DOHH2 (cell line): Measurements from ENCODE around the gene TNFRSF12A.

Source experiments
- H3F3A ChIP-seq: fragments of 200-600 bp; sonication (generic), shearing (Covaris generic); 2 replicates; pipeline ENCODE4 v1.6.0; 2016; ENCODE audit warnings: antibody characterized with exemption, mild to moderate bottlenecking; ENCODE audit not compliant: control insufficient read depth, insufficient read depth
- H3K27ac ChIP-seq: fragments of 200-600 bp; sonication (generic); 2 replicates; pipeline ENCODE4 v1.5.1; 2014; ENCODE audit warnings: low read depth, mild to moderate bottlenecking, low read length, moderate library complexity
- H3K27me3 ChIP-seq: fragments of 200-600 bp; sonication (generic); 2 replicates; pipeline ENCODE4 v1.6.1; 2014; ENCODE audit warnings: mild to moderate bottlenecking, low read length, mixed read lengths; ENCODE audit not compliant: control insufficient read depth
- H3K36me3 ChIP-seq: fragments of 200-600 bp; sonication (generic); 2 replicates; pipeline ENCODE4 v1.6.1; 2014; ENCODE audit warnings: mild to moderate bottlenecking, low read length, moderate library complexity, mixed read lengths; ENCODE audit not compliant: control insufficient read depth
- H3K4me1 ChIP-seq: fragments of 200-600 bp; sonication (generic); 2 replicates; pipeline ENCODE4 v1.6.1; 2014; ENCODE audit warnings: mild to moderate bottlenecking, low read length, mixed read lengths; ENCODE audit not compliant: control insufficient read depth
- H3K4me2 ChIP-seq: fragments of 200-600 bp; sonication (generic); 2 replicates; pipeline ENCODE4 v1.6.0; 2014; ENCODE audit warnings: mild to moderate bottlenecking, low read length, moderate library complexity
- H3K4me3 ChIP-seq: fragments of 200-600 bp; sonication (generic); 2 replicates; pipeline ENCODE4 v1.5.1; 2014; ENCODE audit warnings: mild to moderate bottlenecking, low read length, mixed read lengths
- H3K79me2 ChIP-seq: fragments of 200-600 bp; sonication (generic); 2 replicates; pipeline ENCODE4 v1.6.1; 2014; ENCODE audit warnings: mild to moderate bottlenecking, low read length, mixed read lengths; ENCODE audit not compliant: control insufficient read depth
- H3K9me2 ChIP-seq: fragments of 200-600 bp; sonication (generic); replicated peaks from 2 replicates; pipeline ENCODE4 v1.6.1; 2014; ENCODE audit warnings: mild to moderate bottlenecking, low read length, mixed read lengths; ENCODE audit not compliant: control insufficient read depth
- H3K9me3 ChIP-seq: fragments of 200-600 bp; sonication (generic); 2 replicates; pipeline ENCODE4 v1.6.1; 2014; ENCODE audit warnings: antibody characterized with exemption, low read length, mixed read lengths; ENCODE audit not compliant: control insufficient read depth, insufficient read depth
- H4K20me1 ChIP-seq: fragments of 200-600 bp; sonication (generic); 2 replicates; pipeline ENCODE4 v1.6.0; 2014; ENCODE audit warnings: low read depth, mild to moderate bottlenecking, antibody characterized with exemption, low read length, moderate library complexity; ENCODE audit not compliant: control insufficient read depth, insufficient read depth
- CTCF ChIP-seq: fragments of 200-600 bp; sonication (generic); IDR thresholded peaks from one replicate; pipeline ENCODE4 v1.5.1; 2014; ENCODE audit warnings: antibody characterized with exemption, mild to moderate bottlenecking, low read depth, low read length; ENCODE audit not compliant: poor library complexity, severe bottlenecking
- EZH2phosphoT487 ChIP-seq: fragments of 200-600 bp; sonication (generic); IDR thresholded peaks from 2 replicates; pipeline ENCODE4 v1.6.1; 2017; ENCODE audit warnings: borderline replicate concordance, mild to moderate bottlenecking, antibody characterized with exemption, low read length, moderate library complexity, mixed read lengths

The TNFRSF12A gene

DNA sequence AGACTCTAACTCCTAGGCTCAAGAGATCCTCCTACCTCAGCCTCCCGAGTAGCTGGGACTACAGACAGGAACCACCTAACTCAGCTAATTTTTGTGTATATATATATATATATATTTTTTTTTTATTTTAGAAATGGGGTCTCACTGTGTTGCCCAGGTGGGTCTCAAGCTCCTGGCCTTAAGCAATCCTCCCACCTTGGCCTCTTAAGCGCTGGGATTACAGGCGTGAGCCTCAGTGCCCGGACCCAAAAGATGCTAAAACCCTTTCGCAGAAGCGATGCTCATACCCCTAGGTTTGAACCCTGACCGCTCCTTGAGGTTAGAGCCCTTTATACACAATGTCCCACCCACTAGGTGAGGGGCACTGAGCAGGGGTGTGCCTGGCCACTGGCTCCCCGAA lies 9.7 kb upstream of the TNFRSF12A start:
- H4K20me1 ChIP-seq: no peaks in the 10 kb centered on the region
- no peaks in the 10 kb centered on the region for H3K9me3 ChIP-seq
- H3K79me2 ChIP-seq: no peaks in the 10 kb centered on the region
- peaks cover 43% of the 10 kb centered on the region for H3K27me3 ChIP-seq
- H3K27ac ChIP-seq: no peak overlapping the region
- no peaks in the 10 kb centered on the region for H3K36me3 ChIP-seq
- H3K4me1 ChIP-seq: peaks cover 17% of the 10 kb centered on the region
- no peaks in the 10 kb centered on the region for H3F3A ChIP-seq
- no peak overlapping the region for H3K4me2 ChIP-seq
- TF ChIP-seq CTCF: no peak
- TF ChIP-seq EZH2phosphoT487: no peak
- H3K9me2 ChIP-seq: no peaks in the 10 kb centered on the region
- H3K4me3 ChIP-seq: no peak overlapping the region

DNA sequence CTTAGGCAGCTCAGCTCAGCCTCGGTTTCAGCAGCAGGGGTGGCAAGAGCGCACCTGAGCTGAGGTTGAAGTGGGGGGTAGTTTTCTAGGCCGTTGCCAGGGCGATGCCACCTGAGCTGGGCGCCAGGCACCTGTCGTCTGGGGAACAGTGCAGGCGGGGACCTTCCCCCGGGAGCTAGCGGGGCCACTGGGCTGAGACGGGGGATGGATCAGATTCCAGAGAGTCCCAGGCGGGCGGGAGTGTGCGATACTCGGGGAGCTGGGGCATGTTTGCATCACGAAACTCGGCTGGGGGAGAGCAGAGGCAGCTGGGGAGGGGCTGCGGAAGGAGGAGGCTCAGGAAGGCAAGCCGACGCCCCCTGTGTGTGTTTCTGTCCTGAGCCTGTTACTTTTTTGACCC lies 7.9 kb upstream of the TNFRSF12A start:
- no peaks in the 10 kb centered on the region for H4K20me1 ChIP-seq
- no peak for TF ChIP-seq CTCF
- peaks cover 14% of the 10 kb centered on the region for H3K4me1 ChIP-seq
- no peaks in the 10 kb centered on the region for H3F3A ChIP-seq
- H3K4me2 ChIP-seq: no peak overlapping the region
- H3K4me3 ChIP-seq: no peak overlapping the region
- H3K9me3 ChIP-seq: no peaks in the 10 kb centered on the region
- peaks cover 34% of the 10 kb centered on the region for H3K27me3 ChIP-seq
- no peak overlapping the region for H3K27ac ChIP-seq
- no peaks in the 10 kb centered on the region for H3K9me2 ChIP-seq
- H3K36me3 ChIP-seq: no peaks in the 10 kb centered on the region
- H3K79me2 ChIP-seq: no peaks in the 10 kb centered on the region

GRCh38 chr16:3012828-3013420 lies 7.2 kb upstream of the TNFRSF12A start, which contains the start of gene CLDN9:
Gene CLDN9, plus strand, starts transcription at chr16:3012923. Its CDS starts 440 bp downstream, at chr16:3013363.
- Histone ChIP-seq H3K36me3 (no peaks in the 10 kb centered on the region), H3K27me3 (peaks cover 27% of the 10 kb centered on the region), H3K4me2 (no peak within 1 kb of the TSS), H3K4me1 (peaks cover 7% of the 10 kb centered on the region), H3K9me3 (no peaks in the 10 kb centered on the region), H3F3A (no peaks in the 10 kb centered on the region), H4K20me1 (no peaks in the 10 kb centered on the region), H3K4me3 (no peak within 1 kb of the TSS), H3K79me2 (no peaks in the 10 kb centered on the region), H3K27ac (no peak within 1 kb of the TSS), H3K9me2 (no peaks in the 10 kb centered on the region)
- TF ChIP-seq CTCF (no peak), EZH2phosphoT487 (no peak)
